Ovary (tissue), 3 donors: Measurements from ENCODE around the gene TPRA1.

Experiments
- CTCF ChIP-seq, 3 donors: fragments of 450-650 bp in 2 of 3; fragments of 200-600 bp in 1 of 3; IDR thresholded peaks; one replicate each; pipeline versions ENCODE4 v1.5.1 to v1.8.0; 2016 to 2022; ENCODE audit warnings: antibody characterized with exemption in 3 of 3, mild to moderate bottlenecking in 1 of 3
- POLR2A ChIP-seq: fragments of 450-650 bp; IDR thresholded peaks from one replicate; pipeline ENCODE4 v1.6.1; 2017; ENCODE audit warnings: antibody characterized with exemption, mild to moderate bottlenecking, moderate library complexity
- donor health status: DM: no; HTN: no; CAD: no.

- no peak for TF ChIP-seq POLR2A
- TF ChIP-seq CTCF (IDR thresholded peaks at IDR 0.05) = no peak
Measured at GRCh38 chr3:127566833-127567232, 23.7 kb downstream of the TPRA1 start.
